Measurements from ENCODE around the gene RBM15B.
"Not testable (repeated sequence)": the region's sequence is repeated elsewhere in the genome, so short reads cannot be mapped to it uniquely, and the experiment has no call there.

The RBM15B gene

GRCh38 chr3:51379746-51380455 is 11.2 kb upstream of the RBM15B start:
- no peak for DNase-seq

- no peak for DNase-seq
Observed at GRCh38 chr3:51380601-51381332, 10.3 kb upstream of the RBM15B start.

- DNase-seq, result no peak
Observed at GRCh38 chr3:51381333-51381705, 9.8 kb upstream of the RBM15B start.

- no peak for DNase-seq
Observed at GRCh38 chr3:51382076-51382745, 8.9 kb upstream of the RBM15B start.

GRCh38 chr3:51382947-51383578 is 8.0 kb upstream of the RBM15B start:
- no peak for DNase-seq

- peak; percentile 4 to 34 for DNase-seq
Observed at GRCh38 chr3:51384055-51384725, 6.9 kb upstream of the RBM15B start.

GRCh38 chr3:51384726-51385473 is 6.2 kb upstream of the RBM15B start, which contains the start of gene MANF:
MANF (plus strand) TSS chr3:51385291; CDS start chr3:51385343, 52 bp downstream.
- peak; percentile 93 to 98 for DNase-seq

GRCh38 chr3:51385621-51386091 is 5.4 kb upstream of the RBM15B start:
- DNase-seq, result no peak

GRCh38 chr3:51386159-51386851 is 4.8 kb upstream of the RBM15B start:
- DNase-seq, result no peak

- no peak for DNase-seq
Observed at GRCh38 chr3:51386852-51387229, 4.2 kb upstream of the RBM15B start.

GRCh38 chr3:51387281-51387680 is 3.8 kb upstream of the RBM15B start:
- DNase-seq, result not testable (repeated sequence)

- DNase-seq, result peak; percentile 64 to 75
Observed at GRCh38 chr3:51388286-51389029, 2.6 kb upstream of the RBM15B start.

- peak; percentile 39 to 77 for DNase-seq
Observed at GRCh38 chr3:51389423-51390183, 1.5 kb upstream of the RBM15B start.

- no peak for DNase-seq
Observed at GRCh38 chr3:51390246-51391074, 625 bp upstream of the RBM15B start.

GRCh38 chr3:51391566-51392354 is 675 bp downstream of the RBM15B start:
- peak in 1 of 2 experiments; percentile 51 for DNase-seq

GRCh38 chr3:51392355-51393133 is 1.5 kb downstream of the RBM15B start:
- no peak for DNase-seq

- DNase-seq, result no peak
Observed at GRCh38 chr3:51393134-51393495, 2.0 kb downstream of the RBM15B start.
